H1 (cell line): Measurements from ENCODE around the gene BPIFB4. TPM values are rescaled to one million over a fixed set of nuclear protein-coding genes. Genes with fewer than 3 reads are reported as not detected.

Experiments used
- CTCF ChIA-PET: fragments of 300-600 bp; sonication (Branson Sonifier 250); formaldehyde crosslinking; loops from one replicate; lab custom pipeline; 2021; ENCODE audit not compliant: partially characterized antibody; lab: Charles Lee
- POLR2A ChIA-PET: fragments of 300-600 bp; sonication (Branson Sonifier 250); formaldehyde crosslinking; loops from one replicate; lab custom pipeline; 2021; ENCODE audit warnings: inconsistent platforms; ENCODE audit not compliant: partially characterized antibody; lab: Charles Lee
- DNase-seq, 2 experiments: peaks; one replicate each; pipeline versions ENCODE4 v3.0.0 to v3.0.0-alpha.2; 2010 to 2022; ENCODE audit warnings: low spot score in 2 of 2, low read depth in 1 of 2, mixed read lengths in 1 of 2
- FAIRE-seq: peaks from 2 replicates; lab custom pipeline; 2011; peaks lifted over from hg19 to GRCh38; lab: Jason Lieb, UNC
- H2AFZ ChIP-seq: 2 replicates; pipeline ENCODE4 v1.8.1; 2012; ENCODE audit warnings: low read length, inconsistent platforms
- H2AK5ac ChIP-seq: 2 replicates; pipeline ENCODE4 v1.6.1; 2013; ENCODE audit warnings: low read depth, low read length
- H2BK120ac ChIP-seq: replicated peaks from 2 replicates; pipeline ENCODE3; 2013; ENCODE audit warnings: low read depth, low read length, inconsistent platforms
- H2BK12ac ChIP-seq: 2 replicates; pipeline ENCODE4 v1.6.1; 2013; ENCODE audit warnings: low read depth, low read length
- H2BK15ac ChIP-seq: 2 replicates; pipeline ENCODE4 v1.6.1; 2013; ENCODE audit warnings: low read length
- H2BK20ac ChIP-seq: 2 replicates; pipeline ENCODE4 v1.6.1; 2013; ENCODE audit warnings: low read length
- H2BK5ac ChIP-seq: 2 replicates; pipeline ENCODE4 v1.6.1; 2013; ENCODE audit warnings: low read depth, low read length
- H3K14ac ChIP-seq: 2 replicates; pipeline ENCODE4 v1.6.1; 2013; ENCODE audit warnings: inconsistent platforms; ENCODE audit not compliant: insufficient read length
- H3K18ac ChIP-seq: 2 replicates; pipeline ENCODE4 v1.6.1; 2013; ENCODE audit warnings: low read length; ENCODE audit errors: extremely low read depth
- H3K23ac ChIP-seq: 2 replicates; pipeline ENCODE4 v1.6.1; 2013; ENCODE audit warnings: inconsistent platforms; ENCODE audit not compliant: insufficient read length
- H3K23me2 ChIP-seq: 2 replicates; pipeline ENCODE4 v1.6.1; 2013; ENCODE audit warnings: low read depth, low read length
- H3K27ac ChIP-seq: 2 replicates; pipeline ENCODE4 v1.6.1; 2011; ENCODE audit warnings: low read depth, low read length, inconsistent platforms
- H3K27me3 ChIP-seq, 4 experiments: replicated peaks in 1 of 4; 1 replicate in 1 of 4; 2 replicates in 3 of 4; pipeline versions ENCODE4 v1.6.1 to v1.8.1; 2011 to 2013; ENCODE audit warnings: low read length in 3 of 4, mild to moderate bottlenecking in 3 of 4, inconsistent platforms in 2 of 4, mixed read lengths in 2 of 4, moderate library complexity in 1 of 4; ENCODE audit not compliant: control insufficient read depth in 3 of 4, insufficient read depth in 3 of 4; ENCODE audit errors: extremely low read depth in 1 of 4
- H3K36me3 ChIP-seq, 4 experiments: 2 replicates each; pipeline versions ENCODE4 v1.6.1 to v1.8.1; 2011 to 2013; ENCODE audit warnings: mild to moderate bottlenecking in 4 of 4, low read length in 3 of 4, moderate library complexity in 2 of 4, control low read depth in 1 of 4, inconsistent platforms in 1 of 4; ENCODE audit not compliant: insufficient read depth in 4 of 4, control insufficient read depth in 2 of 4
- H3K4ac ChIP-seq: replicated peaks from 2 replicates; pipeline ENCODE3; 2013; ENCODE audit warnings: low read length, low read depth, mixed read lengths, inconsistent platforms; ENCODE audit not compliant: insufficient read length
- H3K4me1 ChIP-seq, 4 experiments: replicated peaks in 1 of 4; 1 replicate in 1 of 4; 2 replicates in 3 of 4; pipeline versions ENCODE4 v1.6.1 to v1.8.1; 2011 to 2013; ENCODE audit warnings: low read length in 3 of 4, inconsistent platforms in 2 of 4, mixed read lengths in 1 of 4; ENCODE audit not compliant: insufficient read depth in 4 of 4, control insufficient read depth in 3 of 4
- H3K4me2 ChIP-seq, 2 experiments: 2 replicates each; pipeline versions ENCODE4 v1.6.1 to v1.8.1; 2011 to 2013; ENCODE audit warnings: low read depth in 2 of 2, low read length in 2 of 2, control low read depth in 1 of 2, inconsistent platforms in 1 of 2, mild to moderate bottlenecking in 1 of 2; ENCODE audit not compliant: insufficient read depth in 1 of 2
- H3K4me3 ChIP-seq, 4 experiments: fragments of 200-600, 300-600 bp in 1 of 4; sonication (generic), shearing (Covaris generic), sonication (Bioruptor Twin) in 1 of 4; 2 replicates each; pipeline versions ENCODE4 v1.5.1 to v1.8.1; 2011 to 2016; ENCODE audit warnings: low read length in 4 of 4, low read depth in 3 of 4, control low read depth in 2 of 4, inconsistent platforms in 2 of 4, mild to moderate bottlenecking in 2 of 4, mixed read lengths in 1 of 4, moderate library complexity in 1 of 4; ENCODE audit not compliant: insufficient read depth in 2 of 4; ENCODE audit errors: extremely low read depth in 1 of 4
- H3K56ac ChIP-seq: replicated peaks from 2 replicates; pipeline ENCODE3; 2013; ENCODE audit warnings: low read depth, mild to moderate bottlenecking, mixed read lengths, low read length, inconsistent platforms; ENCODE audit not compliant: insufficient read length
- H3K79me1 ChIP-seq: 2 replicates; pipeline ENCODE4 v1.6.1; 2013; ENCODE audit warnings: low read depth, low read length, control low read depth
- H3K79me2 ChIP-seq, 2 experiments: 2 replicates each; pipeline versions ENCODE4 v1.6.1 to v1.8.1; 2012 to 2013; ENCODE audit warnings: low read length in 2 of 2, mild to moderate bottlenecking in 2 of 2, inconsistent platforms in 1 of 2; ENCODE audit not compliant: insufficient read depth in 2 of 2, control insufficient read depth in 1 of 2
- H3K9ac ChIP-seq, 4 experiments: replicated peaks in 1 of 4; 1 replicate in 1 of 4; 2 replicates in 3 of 4; pipeline versions ENCODE4 v1.6.1 to v1.8.1; 2011 to 2013; ENCODE audit warnings: low read depth in 3 of 4, low read length in 3 of 4, control low read depth in 2 of 4, mild to moderate bottlenecking in 2 of 4, moderate library complexity in 2 of 4, inconsistent platforms in 1 of 4; ENCODE audit errors: extremely low read depth in 1 of 4
- H3K9me3 ChIP-seq, 2 experiments: 2 replicates each; pipeline versions ENCODE4 v1.6.1 to v1.8.1; 2012 to 2013; ENCODE audit warnings: mild to moderate bottlenecking in 2 of 2, moderate library complexity in 2 of 2, control low read depth in 1 of 2, inconsistent platforms in 1 of 2, low read depth in 1 of 2, low read length in 1 of 2, mixed read lengths in 1 of 2; ENCODE audit not compliant: insufficient read depth in 2 of 2
- H4K20me1 ChIP-seq, 2 experiments: replicated peaks in 1 of 2; 2 replicates each; pipeline versions ENCODE3 to v1.8.1; 2011 to 2013; ENCODE audit warnings: inconsistent platforms in 2 of 2, low read length in 2 of 2, mild to moderate bottlenecking in 1 of 2; ENCODE audit not compliant: insufficient read depth in 2 of 2, control insufficient read depth in 1 of 2
- H4K5ac ChIP-seq: 2 replicates; pipeline ENCODE4 v1.6.1; 2013; ENCODE audit warnings: low read length, low read depth, mixed read lengths, inconsistent platforms; ENCODE audit not compliant: insufficient read length
- H4K8ac ChIP-seq: 2 replicates; pipeline ENCODE4 v1.8.0; 2013; ENCODE audit warnings: mild to moderate bottlenecking, moderate library complexity, low read length, inconsistent platforms; ENCODE audit not compliant: insufficient read depth; ENCODE audit errors: extremely low read depth
- H4K91ac ChIP-seq: replicated peaks from 2 replicates; pipeline ENCODE3; 2013; ENCODE audit warnings: low read length, mixed read lengths, inconsistent platforms; ENCODE audit not compliant: insufficient read length
- BCL11A ChIP-seq, 2 experiments: IDR thresholded peaks; one replicate each; pipeline ENCODE4 v1.6.1; 2011; ENCODE audit warnings: low read depth in 2 of 2, low read length in 2 of 2, mild to moderate bottlenecking in 2 of 2
- CHD1 ChIP-seq: IDR thresholded peaks from 2 replicates; pipeline ENCODE4 v1.6.1; 2012; ENCODE audit warnings: low read depth, low read length, improper control_type of control experiment
- CTBP2 ChIP-seq: IDR thresholded peaks from 2 replicates; pipeline ENCODE4 v1.7.0; 2011; ENCODE audit warnings: borderline replicate concordance, mild to moderate bottlenecking, moderate library complexity, mixed read lengths, low read length; ENCODE audit not compliant: insufficient read depth, insufficient read length
- EGR1 ChIP-seq: IDR thresholded peaks from 2 replicates; pipeline ENCODE4 v1.6.1; 2011; ENCODE audit warnings: low read depth, low read length, borderline replicate concordance
- EP300 ChIP-seq, 2 experiments: IDR thresholded peaks; 1 replicate in 1 of 2; 2 replicates in 1 of 2; pipeline ENCODE4 v1.6.1; 2011 to 2012; ENCODE audit warnings: low read depth in 2 of 2, low read length in 2 of 2, mild to moderate bottlenecking in 2 of 2, borderline replicate concordance in 1 of 2, inconsistent platforms in 1 of 2, moderate library complexity in 1 of 2
- RFX5 ChIP-seq: IDR thresholded peaks from 2 replicates; pipeline ENCODE4 v1.6.1; 2011; ENCODE audit warnings: low read depth, low read length, improper control_type of control experiment, borderline replicate concordance
- RNF2 ChIP-seq: fragments of 200-900, 300-1000 bp; sonication (generic); IDR thresholded peaks from 2 replicates; pipeline ENCODE4 v1.7.1; 2016; ENCODE audit warnings: borderline replicate concordance, low read depth, mild to moderate bottlenecking, antibody characterized with exemption, low read length; ENCODE audit not compliant: poor library complexity, severe bottlenecking; ENCODE audit errors: missing control alignments
- SP1 ChIP-seq: IDR thresholded peaks from 2 replicates; pipeline ENCODE4 v1.6.1; 2011; ENCODE audit warnings: low read depth, low read length
- SUZ12 ChIP-seq: fragments of 200-600 bp; sonication (generic); IDR thresholded peaks from 2 replicates; pipeline ENCODE4 v1.6.1; 2012; ENCODE audit warnings: mild to moderate bottlenecking, inconsistent platforms, low read length, moderate library complexity, mixed read lengths
- TEAD4 ChIP-seq: IDR thresholded peaks from 2 replicates; pipeline ENCODE4 v1.6.1; 2012; ENCODE audit warnings: low read depth, low read length, inconsistent platforms, mixed read lengths
- WGBS, 2 experiments: shearing (Covaris generic) in 1 of 2; methylation state at CpG; one replicate each; pipeline versions ENCODE4 v1.1.6 to v1.1.7; 2013 to 2015; ENCODE audit warnings: low lambda C conversion rate in 2 of 2, mixed read lengths in 2 of 2, inconsistent platforms in 1 of 2, low coverage in 1 of 2, missing lambda C conversion rate in 1 of 2; ENCODE audit not compliant: insufficient replicate concordance in 2 of 2, insufficient coverage in 1 of 2, insufficient read length in 1 of 2; ENCODE audit errors: extremely low coverage in 1 of 2, missing lambda C conversion rate in 1 of 2; 5-methylcytosine and 5-hydroxymethylcytosine counted together
- polyA plus RNA-seq, 7 experiments: library from polyadenylated mRNA; depleted of rRNA in 3 of 7; stranded (reverse) in 5 of 7; unstranded in 2 of 7; fragments of >200 nt in 5 of 7; fragments of 200-250 nt in 2 of 7; gene quantifications; 1 replicate in 5 of 7; 2 replicates in 1 of 7; 4 replicates in 1 of 7; pipeline versions ENCODE4 v1.2.1 to v1.2.3, GENCODE V29; 2011 to 2013; ENCODE audit warnings: missing spikeins in 2 of 7, mixed read lengths in 2 of 7
- total RNA-seq: library from RNA; stranded (reverse); fragmentation: NEBNext Ultra II Directional; extraction: Animal tissue kit (Norgen Biotek cat#: 25700); gene quantifications from 2 replicates; pipeline ENCODE4 v1.2.1, GENCODE V29; 2021
- TF ChIP-seq, protein P1 (sequence below): IDR thresholded peaks from 2 replicates; pipeline ENCODE4 v1.6.1; 2012; ENCODE audit warnings: inconsistent platforms

Gene BPIFB4
- total and polyA plus RNA-seq, 2 of the 8 experiments (the other 6 are each of a cell fraction or from before 2014, with no cell fraction given) = not detected

DNA sequence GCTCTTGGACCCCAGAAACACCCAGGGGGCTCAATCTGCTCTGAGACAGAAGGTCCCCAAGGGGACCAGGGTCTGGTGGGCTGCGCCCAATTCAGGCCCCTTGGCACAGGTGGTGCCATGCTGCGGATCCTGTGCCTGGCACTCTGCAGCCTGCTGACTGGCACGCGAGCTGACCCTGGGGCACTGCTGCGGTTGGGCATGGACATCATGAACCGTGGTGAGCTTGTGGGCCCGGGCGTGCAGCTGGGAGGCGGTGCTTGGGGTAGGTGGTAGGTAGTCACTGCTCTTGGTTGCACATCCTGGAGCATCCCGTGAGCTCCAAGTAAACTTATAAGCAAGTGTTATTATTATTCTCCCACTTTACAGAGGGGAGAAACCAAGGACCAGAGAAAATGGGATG, 47.9 kb upstream of the BPIFB4 start, which contains the start of gene BPIFB6:
Gene BPIFB6, plus strand, starts transcription at position 118 of the 400 bp plus-strand sequence. Its CDS starts 0 bp downstream, at position 118.
- Histone ChIP-seq H3K79me2 (no peaks in the 10 kb centered on the region), H3K18ac (no peak within 1 kb of the TSS), H3K23ac (no peak within 1 kb of the TSS), H3K56ac (no peak within 1 kb of the TSS), H3K4me1 (no peaks in the 10 kb centered on the region), H2BK12ac (no peak within 1 kb of the TSS), H4K8ac (no peak within 1 kb of the TSS; the same call in 1 of the 2 replicates), H2BK120ac (no peak within 1 kb of the TSS), H4K5ac (no peak within 1 kb of the TSS), H3K27me3 (no peaks in the 10 kb centered on the region), H2BK5ac (no peak within 1 kb of the TSS), H3K36me3 (no peaks in the 10 kb centered on the region), H4K20me1 (peaks cover 0 to 2% of the 10 kb centered on the region in 2 experiments), H2BK15ac (no peak within 1 kb of the TSS), H3K27ac (no peak within 1 kb of the TSS), H3K14ac (no peak within 1 kb of the TSS), H3K9ac (no peak within 1 kb of the TSS), H2BK20ac (no peak within 1 kb of the TSS), H3K4me2 (no peak within 1 kb of the TSS), H3K4ac (no peak within 1 kb of the TSS), H3K4me3 (no peak within 1 kb of the TSS), H3K9me3 (no peaks in the 10 kb centered on the region), H3K23me2 (no peaks in the 10 kb centered on the region), H2AK5ac (no peak within 1 kb of the TSS), H4K91ac (no peak within 1 kb of the TSS), H2AFZ (no peak within 1 kb of the TSS), H3K79me1 (no peaks in the 10 kb centered on the region)
- ChIA-PET CTCF (interaction anchor here (1.5 to 1.7 kb wide), 2 partner anchors 35 to 38 kb away, joined by 3 read pairs; no protein-coding TSS in a partner anchor), POLR2A (no interaction called here)
- FAIRE-seq = no peak
- no peak for DNase-seq
- TF ChIP-seq RNF2 = no peak
- TF ChIP-seq EGR1 = no peak
- TF ChIP-seq, protein P1, sequence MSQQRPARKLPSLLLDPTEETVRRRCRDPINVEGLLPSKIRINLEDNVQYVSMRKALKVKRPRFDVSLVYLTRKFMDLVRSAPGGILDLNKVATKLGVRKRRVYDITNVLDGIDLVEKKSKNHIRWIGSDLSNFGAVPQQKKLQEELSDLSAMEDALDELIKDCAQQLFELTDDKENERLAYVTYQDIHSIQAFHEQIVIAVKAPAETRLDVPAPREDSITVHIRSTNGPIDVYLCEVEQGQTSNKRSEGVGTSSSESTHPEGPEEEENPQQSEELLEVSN = no peak
- TF ChIP-seq TEAD4 = no peak
- TF ChIP-seq CHD1 = no peak
- no peak for TF ChIP-seq CTBP2
- no peak for TF ChIP-seq SUZ12
- TF ChIP-seq RFX5 = no peak
- no peak for TF ChIP-seq BCL11A (IDR thresholded peaks at IDR 0.05; ENCODE audit: low read depth in 2 of 2, low read length in 2 of 2)
- TF ChIP-seq EP300 (IDR thresholded peaks at IDR 0.05; ENCODE audit: borderline replicate concordance in 1 of 2, low read depth in 2 of 2, low read length in 2 of 2) = no peak
- no peak for TF ChIP-seq SP1
- WGBS, 2 experiments = 90% methylated on average over 10 of the region's 10 CpGs; no CpG with 5 or more reads in 1 of the 2 experiments
